Activated CD4-positive, alpha-beta T cell treated with anti-CD3 and anti-CD28 coated beads, Interleukin-2, amount 10 ng/mL, durations not matched to agents 24 days and 14 days (primary cell): ENCODE results near the gene FST. TPM values are rescaled to one million over a fixed set of nuclear protein-coding genes. Genes with fewer than 3 reads are reported as not detected.

Experiments used
- DNase-seq: peaks from one replicate; pipeline ENCODE4 v3.0.0; 2022
- H3K27ac Mint-ChIP-seq: one replicate; pipeline ENCODE4 v1.8.0; 2022; ENCODE audit warnings: mild to moderate bottlenecking, mixed read lengths
- H3K27me3 Mint-ChIP-seq: one replicate; pipeline ENCODE4 v1.8.0; 2022; ENCODE audit warnings: mixed read lengths
- H3K36me3 Mint-ChIP-seq: one replicate; pipeline ENCODE4 v1.8.0; 2022; ENCODE audit warnings: low read depth, mild to moderate bottlenecking, mixed read lengths
- H3K4me1 Mint-ChIP-seq: one replicate; pipeline ENCODE4 v1.8.0; 2021; ENCODE audit warnings: mixed read lengths
- H3K4me3 Mint-ChIP-seq: one replicate; pipeline ENCODE4 v1.8.0; 2022; ENCODE audit warnings: mild to moderate bottlenecking, moderate library complexity, mixed read lengths
- H3K9me3 Mint-ChIP-seq: one replicate; pipeline ENCODE4 v1.8.0; 2021; ENCODE audit warnings: mixed read lengths
- intact Hi-C: fragments of 100-400 bp; cut with micrococcal nuclease; formaldehyde crosslinking; loops from one replicate; pipeline ENCODE4 v1.15.1; 2023
- total RNA-seq: library from RNA; stranded (reverse); gene quantifications from 2 replicates; pipeline ENCODE4 v1.2.3, GENCODE V29; 2022

FST gene
- total RNA-seq, 1 donor from 2014 or later = 0.75 TPM

DNA sequence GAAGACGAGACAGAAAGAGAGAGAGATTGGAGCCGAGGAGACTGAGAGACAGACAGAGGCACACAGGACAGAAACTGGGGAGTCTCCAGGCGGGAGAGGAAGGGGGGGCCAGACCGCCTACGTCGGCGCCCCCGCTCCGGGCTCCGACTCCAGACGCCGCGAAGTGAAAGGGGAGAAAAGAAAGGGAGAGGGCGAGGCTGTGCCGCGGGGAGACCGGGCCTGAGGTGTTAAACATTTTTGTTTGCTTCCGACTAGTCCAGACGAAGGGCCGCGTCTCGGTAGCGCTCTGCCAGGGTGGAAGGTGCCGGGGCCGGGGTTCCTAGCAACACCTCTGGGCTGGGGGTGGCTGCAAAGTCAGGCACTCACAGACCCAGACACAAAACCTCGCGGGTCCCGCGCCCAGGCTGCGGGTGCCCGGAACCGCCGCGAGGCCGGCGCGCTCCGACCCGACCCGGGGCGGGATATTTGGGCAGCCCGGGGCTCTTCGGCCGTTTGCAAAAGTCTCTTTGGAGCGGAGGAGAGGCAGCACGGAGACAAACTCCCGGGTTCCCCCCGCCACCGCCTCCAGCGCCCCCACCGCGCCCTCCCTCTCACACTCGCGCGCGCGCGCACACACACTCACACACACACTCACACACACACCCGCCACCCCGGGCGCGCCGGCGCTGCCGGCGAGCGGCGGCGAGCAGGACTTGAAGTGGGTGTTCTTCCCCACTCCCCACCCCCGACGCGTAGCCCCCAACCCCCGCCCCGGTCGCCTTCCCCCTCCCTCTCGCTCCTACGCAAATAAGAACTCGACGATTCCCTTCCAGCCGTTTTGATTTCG, 626 bp upstream of the FST start:
- Mint-ChIP-seq H3K36me3 (no peaks in the 10 kb centered on the region), H3K4me1 (peaks cover 30% of the 10 kb centered on the region), H3K9me3 (no peaks in the 10 kb centered on the region), H3K4me3 (peak overlapping the region; percentile 84), H3K27me3 (peaks cover 66% of the 10 kb centered on the region), H3K27ac (peak overlapping the region; percentile 6)
- DNase-seq = peak; percentile 75
- intact Hi-C loops = loop anchor here (5.0 to 10.0 kb wide), 5 partner anchors 295 to 832 kb away; partner anchors contain the start of gene ARL15

DNA sequence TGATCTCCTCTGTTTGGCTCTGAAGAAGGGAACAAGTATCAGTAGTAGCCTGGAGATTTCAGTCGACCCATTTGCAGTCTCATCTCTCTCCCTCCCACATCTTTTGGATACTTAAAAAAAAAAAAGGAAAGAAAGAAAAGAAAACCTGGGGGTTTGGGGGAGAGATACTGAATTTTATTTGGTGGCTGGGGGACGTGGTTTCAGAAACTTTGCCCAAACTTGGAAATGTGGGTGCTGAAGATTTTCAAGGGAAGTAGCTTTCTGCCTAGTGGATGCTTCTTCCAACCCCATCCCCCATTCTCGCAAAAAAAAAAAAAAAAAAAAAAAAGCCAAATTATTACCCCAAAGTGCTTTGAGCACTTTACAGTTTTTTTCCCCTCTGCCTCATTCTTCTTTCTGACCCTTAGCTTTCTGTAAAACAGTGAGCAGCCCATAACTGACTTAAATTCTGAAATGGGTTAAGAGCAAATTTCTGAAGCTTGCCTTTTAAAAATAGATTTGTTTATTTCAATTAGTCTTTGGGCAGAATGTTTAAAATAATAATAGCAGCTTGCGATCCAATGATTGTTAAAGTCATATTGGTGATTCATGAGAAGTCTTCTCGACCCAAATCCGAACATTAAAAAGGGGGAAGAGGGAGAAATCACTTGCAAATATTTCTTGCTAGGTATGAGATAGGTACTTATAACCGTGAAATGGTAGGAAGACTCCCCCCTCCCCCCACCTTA, 894 bp downstream of the FST start:
- Mint-ChIP-seq H3K4me3 (peak overlapping the region; percentile 89), H3K36me3 (no peaks in the 10 kb centered on the region), H3K27ac (no peak overlapping the region), H3K9me3 (no peaks in the 10 kb centered on the region), H3K4me1 (peaks cover 30% of the 10 kb centered on the region), H3K27me3 (peaks cover 66% of the 10 kb centered on the region)
- no peak for DNase-seq
- intact Hi-C loops = loop anchor here (5.0 to 10.0 kb wide), 3 partner anchors 293 to 831 kb away; partner anchors contain the start of gene ARL15

DNA sequence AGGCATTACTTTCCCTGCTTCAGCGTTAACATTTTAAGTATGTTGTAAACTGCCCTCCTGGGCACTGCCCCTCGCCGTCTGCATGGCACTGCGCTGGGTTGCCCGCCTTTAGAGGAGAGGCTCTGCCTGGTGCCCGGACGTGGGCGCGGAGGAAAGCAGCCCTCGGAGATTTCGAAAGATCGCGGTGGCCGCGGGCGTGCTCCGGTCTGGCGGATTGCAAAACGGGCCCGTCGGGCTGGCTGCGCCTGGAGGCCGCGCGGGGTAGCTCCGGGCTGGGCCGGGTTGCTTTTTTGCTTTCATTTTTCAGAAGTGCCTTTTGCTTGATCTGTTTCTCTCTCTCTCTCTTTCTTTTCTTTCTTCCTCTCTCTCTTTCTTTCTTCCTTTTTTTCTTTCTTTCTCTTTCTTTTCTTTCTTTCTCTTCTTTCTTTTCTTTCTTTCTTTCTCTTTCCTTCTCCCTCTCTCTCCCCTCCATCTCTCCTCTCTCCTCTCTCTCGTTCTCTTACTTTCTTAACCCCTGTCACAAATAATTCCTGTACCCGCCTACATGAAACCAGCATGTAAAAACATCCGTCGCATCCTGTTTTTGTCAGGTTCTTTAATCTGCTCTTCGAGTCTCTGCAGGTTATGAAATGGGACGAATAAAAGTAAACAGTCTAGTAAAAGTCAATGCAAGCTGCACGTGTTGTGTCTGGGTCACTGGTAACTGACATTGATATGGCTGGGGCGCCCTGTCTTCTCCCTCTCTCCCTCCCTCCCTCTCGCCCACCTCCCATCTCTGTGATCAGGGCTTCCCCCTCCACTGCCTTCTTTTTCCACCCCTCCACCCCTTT, 1.7 kb downstream of the FST start:
- Mint-ChIP-seq H3K27ac (peak overlapping the region; percentile 84), H3K4me1 (peaks cover 32% of the 10 kb centered on the region), H3K4me3 (peak overlapping the region; percentile 89), H3K27me3 (peaks cover 61% of the 10 kb centered on the region), H3K9me3 (no peaks in the 10 kb centered on the region), H3K36me3 (no peaks in the 10 kb centered on the region)
- DNase-seq = peak; percentile 91
- intact Hi-C loops = loop anchor here (1.0 to 10.0 kb wide), 4 partner anchors 78 to 830 kb away; partner anchors contain the start of genes ARL15 and NDUFS4

DNA sequence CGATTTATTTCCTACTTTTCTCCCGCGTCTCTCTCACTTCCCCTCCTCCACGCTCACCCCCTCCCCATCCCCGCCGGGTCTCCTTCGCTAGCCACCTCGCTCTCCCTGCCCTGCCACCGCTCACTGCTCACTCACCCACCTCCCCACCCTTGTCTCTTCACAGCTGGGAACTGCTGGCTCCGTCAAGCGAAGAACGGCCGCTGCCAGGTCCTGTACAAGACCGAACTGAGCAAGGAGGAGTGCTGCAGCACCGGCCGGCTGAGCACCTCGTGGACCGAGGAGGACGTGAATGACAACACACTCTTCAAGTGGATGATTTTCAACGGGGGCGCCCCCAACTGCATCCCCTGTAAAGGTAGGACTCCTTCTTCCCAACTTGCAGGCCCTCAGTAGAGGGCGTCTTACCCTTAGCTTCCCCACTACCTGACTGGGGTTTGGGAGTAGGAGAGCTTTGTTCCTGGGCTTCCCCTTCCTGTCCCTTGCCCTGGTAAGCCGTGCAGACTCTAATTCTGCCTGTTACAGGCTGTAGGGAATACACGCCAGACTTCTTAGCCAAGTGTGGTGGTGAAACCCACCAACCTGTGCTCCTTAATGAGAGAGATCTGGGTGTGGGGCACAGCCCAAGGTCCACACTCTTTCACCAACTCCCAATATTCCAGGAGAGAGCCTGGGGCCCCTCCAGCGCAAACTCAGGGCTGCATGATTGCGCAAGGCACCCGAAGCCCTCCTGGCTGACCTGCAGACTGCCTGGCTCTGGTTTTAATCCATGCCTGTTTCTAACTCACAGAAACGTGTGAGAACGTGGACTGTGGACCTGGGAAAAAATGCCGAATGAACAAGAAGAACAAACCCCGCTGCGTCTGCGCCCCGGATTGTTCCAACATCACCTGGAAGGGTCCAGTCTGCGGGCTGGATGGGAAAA, 2.5 kb downstream of the FST start:
- no peaks in the 10 kb centered on the region for H3K36me3 Mint-ChIP-seq
- H3K9me3 Mint-ChIP-seq = no peaks in the 10 kb centered on the region
- H3K4me3 Mint-ChIP-seq = peak overlapping the region; percentile 89
- peaks cover 32% of the 10 kb centered on the region for H3K4me1 Mint-ChIP-seq
- peak; percentile 72 for DNase-seq
- peaks cover 60% of the 10 kb centered on the region for H3K27me3 Mint-ChIP-seq
- peak overlapping the region; percentile 84 for H3K27ac Mint-ChIP-seq
- intact Hi-C loops = loop anchor here (1.0 to 10.0 kb wide), 4 partner anchors 77 to 829 kb away; partner anchors contain the start of genes ARL15 and NDUFS4

DNA sequence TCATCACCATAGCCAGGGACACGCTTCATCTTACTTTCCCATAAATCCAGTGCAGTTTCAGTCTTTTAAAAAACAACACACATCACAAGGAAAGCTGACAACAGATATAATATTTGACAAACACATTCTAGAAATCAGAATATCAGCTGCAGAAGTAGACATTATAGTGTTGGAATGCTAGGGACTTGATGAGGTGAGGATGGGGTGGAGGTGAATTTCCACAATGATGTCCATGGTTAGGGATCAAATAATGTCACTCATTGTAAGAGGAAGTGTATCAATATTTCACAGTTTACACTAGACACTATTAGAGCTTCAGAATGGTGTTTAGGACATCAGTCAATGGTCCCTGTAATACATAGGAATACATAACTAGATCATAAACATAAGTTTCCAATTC, 7.0 kb downstream of the FST start:
- Mint-ChIP-seq H3K4me3 (no peak overlapping the region), H3K27me3 (peaks cover 37% of the 10 kb centered on the region), H3K4me1 (peaks cover 8% of the 10 kb centered on the region), H3K27ac (no peak overlapping the region), H3K36me3 (no peaks in the 10 kb centered on the region), H3K9me3 (no peaks in the 10 kb centered on the region)
- no peak for DNase-seq
- intact Hi-C loops = loop anchor here (10.0 kb wide), 2 partner anchors 287 to 537 kb away; no protein-coding TSS in a partner anchor

DNA sequence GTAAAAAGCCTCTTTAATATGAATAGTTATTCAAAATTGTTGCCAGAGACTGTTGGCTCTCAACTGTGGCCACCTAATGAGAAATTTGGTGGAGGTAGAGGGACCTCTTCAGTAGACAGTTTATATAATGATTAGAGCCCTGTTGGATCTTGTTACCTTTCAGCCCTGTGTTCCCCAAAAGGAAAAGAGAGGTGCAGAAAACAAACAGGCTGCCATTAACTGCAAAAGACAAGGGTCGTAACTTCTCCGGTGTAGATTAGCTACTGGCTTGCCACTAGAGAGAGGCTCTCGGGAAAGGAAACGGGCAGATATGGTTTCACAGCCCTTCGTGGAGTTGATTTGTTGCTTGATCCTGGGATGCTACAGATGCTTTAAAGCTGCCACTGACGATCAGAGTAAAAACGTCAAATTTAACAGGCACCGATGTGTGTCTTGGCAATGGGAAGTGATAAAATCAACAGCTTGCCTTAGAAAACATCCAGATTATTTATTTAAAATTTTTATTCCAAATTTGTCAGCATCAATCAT, 7.8 kb downstream of the FST start:
- Mint-ChIP-seq H3K4me3 (no peak overlapping the region), H3K4me1 (peaks cover 2% of the 10 kb centered on the region), H3K36me3 (no peaks in the 10 kb centered on the region), H3K9me3 (no peaks in the 10 kb centered on the region), H3K27ac (no peak overlapping the region), H3K27me3 (peaks cover 33% of the 10 kb centered on the region)
- intact Hi-C loops = loop anchor here (10.0 kb wide), 2 partner anchors 287 to 537 kb away; no protein-coding TSS in a partner anchor
- DNase-seq = no peak

DNA sequence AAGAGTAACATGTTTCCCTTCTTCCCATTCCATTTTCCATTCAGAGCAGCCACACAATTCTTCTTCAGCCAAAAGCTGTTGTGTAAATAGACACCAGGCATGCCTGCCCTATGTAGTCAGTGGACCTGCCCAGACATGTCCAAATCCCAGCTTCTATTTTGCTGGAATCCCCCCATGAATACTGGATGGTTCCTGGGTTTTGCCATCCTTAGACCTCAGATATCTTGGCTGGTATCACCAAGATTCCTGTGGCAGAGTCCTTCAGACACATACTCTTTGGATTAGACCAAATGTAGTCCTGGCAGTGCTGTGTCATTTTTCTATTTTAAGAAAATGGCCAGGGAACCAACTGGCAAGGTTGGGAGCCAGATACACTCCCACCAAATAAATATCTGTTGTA, 10.3 kb downstream of the FST start:
- Mint-ChIP-seq H3K27me3 (peaks cover 18% of the 10 kb centered on the region), H3K36me3 (no peaks in the 10 kb centered on the region), H3K4me1 (peaks cover 2% of the 10 kb centered on the region), H3K27ac (no peak overlapping the region), H3K4me3 (no peak overlapping the region), H3K9me3 (no peaks in the 10 kb centered on the region)
- intact Hi-C loops = no loop called here
- DNase-seq = no peak

DNA sequence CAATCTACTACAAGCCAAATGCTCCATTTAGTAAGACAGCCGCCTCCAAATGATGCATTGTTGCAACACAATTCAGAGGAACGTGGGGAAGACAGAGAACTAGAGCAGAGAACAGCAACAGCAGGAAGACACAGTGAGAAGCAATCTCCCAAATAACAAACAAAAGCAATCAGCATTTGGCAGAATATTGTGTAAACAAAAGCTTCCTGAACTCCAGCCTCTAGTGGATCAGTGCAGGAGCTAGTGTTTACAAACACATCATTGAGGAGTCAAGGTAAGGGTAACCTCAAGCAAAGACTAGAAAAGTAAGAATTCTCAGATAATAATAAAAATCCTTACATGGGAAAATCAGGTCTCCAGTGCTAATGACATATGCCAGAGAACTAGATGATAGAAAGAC, 20.6 kb downstream of the FST start:
- no peaks in the 10 kb centered on the region for H3K36me3 Mint-ChIP-seq
- peaks cover 10% of the 10 kb centered on the region for H3K27me3 Mint-ChIP-seq
- H3K9me3 Mint-ChIP-seq = no peaks in the 10 kb centered on the region
- no peak overlapping the region for H3K27ac Mint-ChIP-seq
- H3K4me1 Mint-ChIP-seq = no peaks in the 10 kb centered on the region
- intact Hi-C loops = no loop called here
- DNase-seq = peak; percentile 39
- no peak overlapping the region for H3K4me3 Mint-ChIP-seq

DNA sequence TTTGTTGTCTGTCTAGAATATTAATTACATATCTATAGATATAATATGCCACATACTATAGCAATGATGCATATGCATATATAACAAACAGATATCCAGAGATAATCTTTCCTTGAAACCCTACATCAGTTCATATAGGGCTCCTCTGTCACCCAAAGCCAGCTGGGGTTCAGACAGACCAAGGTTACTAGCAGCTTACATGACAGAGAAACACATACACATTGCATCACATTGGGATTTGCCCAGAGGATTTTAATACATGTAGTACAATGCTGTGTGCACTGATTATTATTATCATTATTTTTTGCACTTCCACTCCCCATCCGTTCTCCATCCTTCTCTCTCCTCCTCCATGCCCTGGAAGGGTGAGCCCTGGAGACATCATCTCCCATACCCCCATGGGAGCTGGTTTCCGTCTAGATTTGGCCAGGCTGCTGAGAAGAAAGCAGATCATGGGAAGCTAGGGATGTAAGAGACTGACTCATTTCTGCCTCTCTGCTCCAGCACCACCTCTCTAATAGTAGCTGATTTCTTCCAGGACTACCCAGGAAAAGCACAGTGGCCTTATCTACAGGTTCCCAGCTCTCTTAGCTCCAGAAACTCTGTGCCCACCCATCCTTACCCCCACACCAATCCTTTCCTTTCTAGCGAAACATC, 23.3 kb downstream of the FST start:
- intact Hi-C loops = no loop called here

DNA sequence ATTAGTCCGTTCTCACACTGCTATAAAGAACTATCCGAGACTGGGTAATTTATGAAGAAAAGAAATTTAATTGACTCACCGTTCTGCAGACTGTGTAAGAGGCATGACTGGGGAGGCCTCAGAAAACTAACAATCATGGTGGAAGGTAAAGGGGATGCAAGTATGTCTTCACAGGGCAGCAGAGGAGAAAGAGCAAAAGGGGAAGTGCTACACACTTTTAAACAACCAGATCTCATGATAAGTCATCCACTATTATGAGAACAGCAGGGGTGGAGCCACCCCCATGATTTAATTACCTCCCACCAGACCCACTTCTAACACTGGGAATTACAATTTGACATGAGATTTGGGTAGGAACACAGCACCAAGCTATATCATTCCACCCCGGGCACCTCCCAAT, 26.6 kb downstream of the FST start:
- Mint-ChIP-seq H3K9me3 (peaks cover 11% of the 10 kb centered on the region), H3K36me3 (no peaks in the 10 kb centered on the region), H3K27ac (no peak overlapping the region), H3K4me3 (no peak overlapping the region), H3K27me3 (peaks cover 6% of the 10 kb centered on the region), H3K4me1 (no peaks in the 10 kb centered on the region)
- DNase-seq = peak; percentile 30
- intact Hi-C loops = no loop called here

More for the DNA sequence above, 23.3 kb downstream of the FST start:
- Mint-ChIP-seq H3K9me3 (peaks cover under 1% of the 10 kb centered on the region), H3K4me1 (no peaks in the 10 kb centered on the region), H3K27ac (no peak overlapping the region), H3K4me3 (no peak overlapping the region), H3K27me3 (peaks cover 10% of the 10 kb centered on the region), H3K36me3 (no peaks in the 10 kb centered on the region)
- peak; percentile 47 for DNase-seq

DNA sequence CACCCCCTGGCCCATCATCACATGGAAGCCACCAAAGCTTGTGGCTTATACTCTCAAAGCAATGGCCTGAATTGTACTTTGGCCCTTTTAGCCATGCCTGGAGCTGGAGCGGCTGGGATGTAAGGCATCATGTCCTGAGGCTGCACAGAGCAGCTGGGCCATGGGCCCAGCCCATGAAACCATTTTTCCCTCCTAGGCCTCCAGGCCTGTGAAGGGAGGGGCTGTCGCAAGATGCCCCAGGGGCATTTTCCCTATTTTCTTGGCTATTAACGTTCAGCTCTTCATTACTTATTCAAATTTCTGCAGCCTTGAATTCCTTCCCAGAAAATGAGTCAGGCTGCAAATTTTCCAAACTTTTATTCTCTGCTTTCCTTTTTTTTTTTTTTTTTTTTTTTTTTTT, 27.7 kb downstream of the FST start:
- peaks cover 11% of the 10 kb centered on the region for H3K9me3 Mint-ChIP-seq
- no peak overlapping the region for H3K4me3 Mint-ChIP-seq
- no peak overlapping the region for H3K27ac Mint-ChIP-seq
- no peak for DNase-seq
- H3K27me3 Mint-ChIP-seq = peaks cover 5% of the 10 kb centered on the region
- H3K4me1 Mint-ChIP-seq = no peaks in the 10 kb centered on the region
- intact Hi-C loops = no loop called here
- no peaks in the 10 kb centered on the region for H3K36me3 Mint-ChIP-seq

DNA sequence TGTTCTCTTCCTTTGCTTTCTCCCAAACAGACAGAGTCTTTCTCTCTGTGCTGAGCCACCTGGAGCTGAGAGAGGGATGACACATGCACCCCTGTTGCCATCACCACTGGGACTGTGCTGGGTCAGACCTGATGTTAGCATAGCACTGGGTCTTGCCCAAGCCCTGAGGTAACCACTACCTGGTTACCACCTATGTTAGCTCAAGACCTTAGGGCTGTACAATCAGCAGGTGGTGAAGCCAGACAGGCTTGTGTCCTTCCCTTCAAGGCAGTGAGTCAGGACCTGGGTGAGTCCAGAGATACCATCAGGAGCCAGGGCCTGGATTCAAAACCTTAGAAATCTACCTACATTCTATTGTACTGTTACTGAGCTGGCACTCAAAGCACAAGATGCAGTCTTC, 32.1 kb downstream of the FST start:
- H3K4me1 Mint-ChIP-seq = no peaks in the 10 kb centered on the region
- H3K4me3 Mint-ChIP-seq = no peak overlapping the region
- DNase-seq = no peak

More for the DNA sequence above, 32.1 kb downstream of the FST start:
- Mint-ChIP-seq H3K9me3 (peaks cover 15% of the 10 kb centered on the region), H3K27ac (no peak overlapping the region), H3K27me3 (peaks cover 2% of the 10 kb centered on the region), H3K36me3 (no peaks in the 10 kb centered on the region)
- intact Hi-C loops = no loop called here
